ENCODE data around the gene CBFB. TPM values are rescaled to one million over a fixed set of nuclear protein-coding genes. Genes with fewer than 3 reads are reported as not detected.

Gene CBFB
- total and polyA plus RNA-seq, 9 of the 15 experiments (the other 6 are each of a cell fraction or from before 2014, with no cell fraction given), result 22.0 to 112 (median 66.5) TPM

DNA sequence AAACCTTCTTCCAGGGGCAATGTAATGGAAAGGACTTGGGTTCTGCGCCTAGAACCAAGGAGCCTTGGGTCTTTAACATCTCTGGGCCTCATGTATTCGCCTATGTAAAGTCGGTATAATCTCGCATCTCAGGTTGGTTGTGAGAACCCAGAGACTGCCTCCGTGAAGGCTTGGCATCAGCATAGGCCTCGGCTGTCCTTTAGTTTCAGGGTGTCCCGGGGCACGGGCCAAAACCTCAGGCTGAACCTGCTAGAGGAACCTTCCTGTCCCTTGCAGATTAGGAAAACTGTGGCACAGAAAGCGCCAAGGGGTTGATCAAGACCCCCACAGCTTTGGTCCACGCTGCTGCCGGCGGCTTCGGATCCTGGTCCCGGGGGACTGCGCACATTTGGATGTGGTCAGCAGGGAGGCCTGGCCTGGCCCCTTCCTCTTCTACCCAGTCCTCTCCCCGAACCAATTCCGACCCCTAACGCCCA, 80.0 kb downstream of the CBFB start (continued):
- TF ChIP-seq, protein P1, sequence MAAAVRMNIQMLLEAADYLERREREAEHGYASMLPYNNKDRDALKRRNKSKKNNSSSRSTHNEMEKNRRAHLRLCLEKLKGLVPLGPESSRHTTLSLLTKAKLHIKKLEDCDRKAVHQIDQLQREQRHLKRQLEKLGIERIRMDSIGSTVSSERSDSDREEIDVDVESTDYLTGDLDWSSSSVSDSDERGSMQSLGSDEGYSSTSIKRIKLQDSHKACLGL (CRISPR knock-in tag; IDR thresholded peaks at IDR 0.05; ENCODE audit: borderline replicate concordance, poor library complexity, severe bottlenecking), result no peak
- TF ChIP-seq ZNF212 (CRISPR knock-in tag; IDR thresholded peaks at IDR 0.05) (no peak), FOXA3 (CRISPR knock-in tag; conservative IDR thresholded peaks at IDR 0.05 in 1 of 2, IDR thresholded peaks at IDR 0.05 in 1 of 2) (0 out of 4 replicates have a peak, but pooled peaks of 1 of the 2 experiments have one; percentile 47), NR3C1 (CRISPR knock-in tag; IDR thresholded peaks at IDR 0.05) (no peak)

DNA sequence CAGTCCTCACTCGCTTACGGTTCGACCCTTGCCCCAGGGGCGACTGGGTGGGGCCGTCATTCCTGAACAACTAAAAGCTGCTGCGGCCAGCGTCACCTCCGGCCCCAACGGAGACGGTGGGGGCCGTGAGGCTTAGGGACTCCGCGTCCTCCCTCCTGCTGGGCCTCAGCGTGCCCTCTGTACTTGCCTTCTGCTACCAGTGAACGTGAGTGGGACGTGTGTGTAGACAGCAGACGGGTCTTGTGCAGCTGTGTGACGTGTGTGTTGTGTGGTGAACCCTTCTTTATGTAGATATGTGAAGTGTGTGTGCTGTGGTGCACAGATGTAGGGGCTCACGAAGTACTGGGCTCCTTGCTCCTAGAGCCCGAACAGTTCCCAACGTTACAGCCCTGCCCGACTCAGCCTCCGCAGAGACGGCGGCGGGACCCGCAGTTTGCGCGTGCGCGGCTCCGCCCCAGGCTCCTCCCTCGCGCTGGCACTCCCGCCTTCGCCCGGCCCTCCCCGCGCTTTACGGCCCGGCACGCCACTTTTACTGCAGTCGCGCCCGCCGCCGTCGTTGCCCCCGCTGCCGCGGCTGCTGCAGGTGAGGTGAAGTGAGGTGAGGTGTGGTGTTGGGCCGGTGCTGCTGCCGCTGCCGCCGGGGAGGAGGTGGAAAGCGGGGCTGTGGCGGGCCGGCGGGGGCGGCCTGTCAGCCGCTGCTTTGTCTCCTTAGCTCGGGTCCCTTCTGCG, 80.6 kb downstream of the CBFB start, which contains the start of gene PHAF1:
Gene PHAF1 (plus strand): TSS at position 535 of the 729 bp plus-strand sequence. CDS start 235 bp downstream, outside the sequence.
- Histone ChIP-seq H2AFZ (ENCODE audit: low read depth, low read length) (peak within 1 kb of the TSS; percentile 100), H3K4me2 (ENCODE audit: insufficient read depth, low read length) (peak within 1 kb of the TSS; percentile 100), H3K79me2 (ENCODE audit: control insufficient read depth, insufficient read depth, low read length) (peaks cover 46% of the 10 kb centered on the region), H3K4me3 (peak within 1 kb of the TSS; percentile 98), H3K36me3 (ENCODE audit: control insufficient read depth, insufficient read depth, low read length) (peaks cover 18% of the 10 kb centered on the region), H3K9me3 (replicated peaks; ENCODE audit: control insufficient read depth, insufficient read depth, low read depth, low read length) (no peaks in the 10 kb centered on the region), H4K20me1 (replicated peaks; ENCODE audit: control insufficient read depth, insufficient read depth, low read length) (no peaks in the 10 kb centered on the region), H3K4me1 (replicated peaks in 1 of 2; ENCODE audit: control insufficient read depth in 2 of 2, insufficient read depth in 2 of 2, low read length in 2 of 2) (peaks cover 23 to 26% of the 10 kb centered on the region in 2 experiments; a peak in 4 of 5 replicates), H3K9me1 (ENCODE audit: control insufficient read depth, insufficient read depth, low read length) (no peaks in the 10 kb centered on the region), H3K27me3 (ENCODE audit: control insufficient read depth in 2 of 2, insufficient read depth in 2 of 2, low read length in 2 of 2) (no peaks in the 10 kb centered on the region), H3K27ac (ENCODE audit: extremely low read depth, low read depth, low read length) (peak within 1 kb of the TSS; percentile 90), H3K9ac (ENCODE audit: insufficient read depth in 1 of 2, low read depth in 2 of 2, low read length in 2 of 2) (peak within 1 kb of the TSS; percentile 86 to 99)
- peak; percentile 84 for FAIRE-seq
- BruUV-seq (replicated peaks), result no TSS peak
- intact Hi-C loops (cut with micrococcal nuclease) (no loop called here), in situ Hi-C loops (cut with MboI) (no loop called here)
- ChIA-PET POLR2A (interaction anchor here (0.6 to 0.7 kb wide), 3 partner anchors 21 to 1331 kb away, joined by 3 to 5 read pairs (median 3); no protein-coding TSS in a partner anchor), CTCF (ENCODE audit: low intra/inter-chr PET ratio) (interaction anchor here (1.1 kb wide), 1 partner anchor 166 kb away, joined by 3 read pairs; no protein-coding TSS in a partner anchor)
- peak; percentile 94 to 100 (median 99) for DNase-seq (ENCODE audit: extremely low read depth in 1 of 4, low spot score in 3 of 4)
- WGBS (ENCODE audit: insufficient coverage, low coverage, missing lambda C conversion rate), result 3% methylated on average over 59 of the region's 63 CpGs
- peak; percentile 94 for ATAC-seq
- TF ChIP-seq, protein P2, sequence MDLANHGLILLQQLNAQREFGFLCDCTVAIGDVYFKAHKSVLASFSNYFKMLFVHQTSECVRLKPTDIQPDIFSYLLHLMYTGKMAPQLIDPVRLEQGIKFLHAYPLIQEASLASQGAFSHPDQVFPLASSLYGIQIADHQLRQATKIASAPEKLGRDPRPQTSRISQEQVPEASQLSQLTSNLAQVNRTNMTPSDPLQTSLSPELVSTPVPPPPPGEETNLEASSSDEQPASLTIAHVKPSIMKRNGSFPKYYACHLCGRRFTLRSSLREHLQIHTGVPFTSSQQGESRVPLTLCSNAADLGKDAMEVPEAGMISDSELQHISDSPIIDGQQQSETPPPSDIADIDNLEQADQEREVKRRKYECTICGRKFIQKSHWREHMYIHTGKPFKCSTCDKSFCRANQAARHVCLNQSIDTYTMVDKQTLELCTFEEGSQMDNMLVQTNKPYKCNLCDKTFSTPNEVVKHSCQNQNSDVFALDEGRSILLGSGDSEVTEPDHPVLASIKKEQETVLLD (IDR thresholded peaks at IDR 0.05), result peak; percentile 41; the same call in 1 of the 2 replicates
- TF ChIP-seq, protein P3, sequence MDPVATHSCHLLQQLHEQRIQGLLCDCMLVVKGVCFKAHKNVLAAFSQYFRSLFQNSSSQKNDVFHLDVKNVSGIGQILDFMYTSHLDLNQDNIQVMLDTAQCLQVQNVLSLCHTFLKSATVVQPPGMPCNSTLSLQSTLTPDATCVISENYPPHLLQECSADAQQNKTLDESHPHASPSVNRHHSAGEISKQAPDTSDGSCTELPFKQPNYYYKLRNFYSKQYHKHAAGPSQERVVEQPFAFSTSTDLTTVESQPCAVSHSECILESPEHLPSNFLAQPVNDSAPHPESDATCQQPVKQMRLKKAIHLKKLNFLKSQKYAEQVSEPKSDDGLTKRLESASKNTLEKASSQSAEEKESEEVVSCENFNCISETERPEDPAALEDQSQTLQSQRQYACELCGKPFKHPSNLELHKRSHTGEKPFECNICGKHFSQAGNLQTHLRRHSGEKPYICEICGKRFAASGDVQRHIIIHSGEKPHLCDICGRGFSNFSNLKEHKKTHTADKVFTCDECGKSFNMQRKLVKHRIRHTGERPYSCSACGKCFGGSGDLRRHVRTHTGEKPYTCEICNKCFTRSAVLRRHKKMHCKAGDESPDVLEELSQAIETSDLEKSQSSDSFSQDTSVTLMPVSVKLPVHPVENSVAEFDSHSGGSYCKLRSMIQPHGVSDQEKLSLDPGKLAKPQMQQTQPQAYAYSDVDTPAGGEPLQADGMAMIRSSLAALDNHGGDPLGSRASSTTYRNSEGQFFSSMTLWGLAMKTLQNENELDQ (CRISPR knock-in tag; IDR thresholded peaks at IDR 0.05; ENCODE audit: borderline replicate concordance), result no peak
- TF ChIP-seq TBP (optimal IDR thresholded peaks at IDR 0.05; ENCODE audit: low read depth, low read length) (peak; percentile 35), TFAM (CRISPR knock-in tag; conservative IDR thresholded peaks at IDR 0.05) (no peak), ZNF778 (CRISPR knock-in tag; IDR thresholded peaks at IDR 0.05) (no peak), MAFF (IDR thresholded peaks at IDR 0.05; ENCODE audit: low read length) (no peak), ZNF12 (CRISPR knock-in tag; IDR thresholded peaks at IDR 0.05) (no peak), ZNF507 (tag; conservative IDR thresholded peaks at IDR 0.05) (no peak)
- TF ChIP-seq, protein P4, sequence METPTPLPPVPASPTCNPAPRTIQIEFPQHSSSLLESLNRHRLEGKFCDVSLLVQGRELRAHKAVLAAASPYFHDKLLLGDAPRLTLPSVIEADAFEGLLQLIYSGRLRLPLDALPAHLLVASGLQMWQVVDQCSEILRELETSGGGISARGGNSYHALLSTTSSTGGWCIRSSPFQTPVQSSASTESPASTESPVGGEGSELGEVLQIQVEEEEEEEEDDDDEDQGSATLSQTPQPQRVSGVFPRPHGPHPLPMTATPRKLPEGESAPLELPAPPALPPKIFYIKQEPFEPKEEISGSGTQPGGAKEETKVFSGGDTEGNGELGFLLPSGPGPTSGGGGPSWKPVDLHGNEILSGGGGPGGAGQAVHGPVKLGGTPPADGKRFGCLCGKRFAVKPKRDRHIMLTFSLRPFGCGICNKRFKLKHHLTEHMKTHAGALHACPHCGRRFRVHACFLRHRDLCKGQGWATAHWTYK (CRISPR knock-in tag; IDR thresholded peaks at IDR 0.05), result no peak
